ENCODE measurements around the gene EPM2A. TPM values are rescaled to one million over a fixed set of nuclear protein-coding genes. Genes with fewer than 3 reads are reported as not detected.

EPM2A gene
- total RNA-seq, 1 experiment from 2014 or later = 5.7 TPM

DNA sequence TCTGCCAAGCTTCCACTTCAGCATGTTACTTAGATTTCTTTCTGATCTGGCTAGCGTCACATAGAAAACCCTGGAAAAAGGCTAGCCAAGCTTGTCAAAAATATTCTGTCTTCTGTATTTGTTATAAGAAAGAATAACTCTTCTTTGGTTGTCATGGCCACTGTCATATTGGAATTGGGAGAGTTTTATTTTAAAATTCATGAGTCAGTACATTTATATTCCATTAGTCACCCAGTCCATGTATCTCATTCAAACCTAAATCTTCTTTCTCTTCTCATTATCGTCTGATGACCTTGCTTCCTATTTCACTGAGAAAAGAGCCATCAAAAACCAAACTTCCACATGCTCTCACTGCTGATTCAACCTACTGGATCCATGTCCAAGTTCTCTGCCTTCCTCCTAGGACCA is 65.7 kb downstream of the EPM2A start:
- Histone ChIP-seq H3K36me3 (ENCODE audit: control insufficient read depth, insufficient read depth, low read length) (no peaks in the 10 kb centered on the region), H3K4me3 (ENCODE audit: low read depth in 2 of 2, low read length in 2 of 2) (no peak overlapping the region), H3K4me1 (ENCODE audit: control insufficient read depth, insufficient read depth, low read length) (no peaks in the 10 kb centered on the region), H3K9me3 (ENCODE audit: control insufficient read depth, insufficient read depth, low read depth, low read length) (no peaks in the 10 kb centered on the region), H3K27me3 (ENCODE audit: control insufficient read depth, insufficient read depth, low read length) (no peaks in the 10 kb centered on the region), H3K27ac (ENCODE audit: low read length) (no peak overlapping the region)
- POLR2A ChIA-PET = no interaction called here
- intact Hi-C loops (cut with micrococcal nuclease; ENCODE audit: unreplicated experiment) = no loop called here
- ATAC-seq (no peak), DNase-seq (ENCODE audit: low read depth, low spot score) (no peak)
- CTCF ChIA-PET = no interaction called here
- BruUV-seq (replicated peaks) = no TSS peak
- TF ChIP-seq, protein P1, sequence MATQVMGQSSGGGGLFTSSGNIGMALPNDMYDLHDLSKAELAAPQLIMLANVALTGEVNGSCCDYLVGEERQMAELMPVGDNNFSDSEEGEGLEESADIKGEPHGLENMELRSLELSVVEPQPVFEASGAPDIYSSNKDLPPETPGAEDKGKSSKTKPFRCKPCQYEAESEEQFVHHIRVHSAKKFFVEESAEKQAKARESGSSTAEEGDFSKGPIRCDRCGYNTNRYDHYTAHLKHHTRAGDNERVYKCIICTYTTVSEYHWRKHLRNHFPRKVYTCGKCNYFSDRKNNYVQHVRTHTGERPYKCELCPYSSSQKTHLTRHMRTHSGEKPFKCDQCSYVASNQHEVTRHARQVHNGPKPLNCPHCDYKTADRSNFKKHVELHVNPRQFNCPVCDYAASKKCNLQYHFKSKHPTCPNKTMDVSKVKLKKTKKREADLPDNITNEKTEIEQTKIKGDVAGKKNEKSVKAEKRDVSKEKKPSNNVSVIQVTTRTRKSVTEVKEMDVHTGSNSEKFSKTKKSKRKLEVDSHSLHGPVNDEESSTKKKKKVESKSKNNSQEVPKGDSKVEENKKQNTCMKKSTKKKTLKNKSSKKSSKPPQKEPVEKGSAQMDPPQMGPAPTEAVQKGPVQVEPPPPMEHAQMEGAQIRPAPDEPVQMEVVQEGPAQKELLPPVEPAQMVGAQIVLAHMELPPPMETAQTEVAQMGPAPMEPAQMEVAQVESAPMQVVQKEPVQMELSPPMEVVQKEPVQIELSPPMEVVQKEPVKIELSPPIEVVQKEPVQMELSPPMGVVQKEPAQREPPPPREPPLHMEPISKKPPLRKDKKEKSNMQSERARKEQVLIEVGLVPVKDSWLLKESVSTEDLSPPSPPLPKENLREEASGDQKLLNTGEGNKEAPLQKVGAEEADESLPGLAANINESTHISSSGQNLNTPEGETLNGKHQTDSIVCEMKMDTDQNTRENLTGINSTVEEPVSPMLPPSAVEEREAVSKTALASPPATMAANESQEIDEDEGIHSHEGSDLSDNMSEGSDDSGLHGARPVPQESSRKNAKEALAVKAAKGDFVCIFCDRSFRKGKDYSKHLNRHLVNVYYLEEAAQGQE (IDR thresholded peaks at IDR 0.05; ENCODE audit: insufficient read depth in 1 of 2, low read depth in 2 of 2, low read length in 1 of 2) = no peak
- in situ Hi-C loops (cut with HindIII; ENCODE audit: low pct_unique_long_range_greater_than_20kb, low sequenced_read_pairs) = no loop called here

DNA sequence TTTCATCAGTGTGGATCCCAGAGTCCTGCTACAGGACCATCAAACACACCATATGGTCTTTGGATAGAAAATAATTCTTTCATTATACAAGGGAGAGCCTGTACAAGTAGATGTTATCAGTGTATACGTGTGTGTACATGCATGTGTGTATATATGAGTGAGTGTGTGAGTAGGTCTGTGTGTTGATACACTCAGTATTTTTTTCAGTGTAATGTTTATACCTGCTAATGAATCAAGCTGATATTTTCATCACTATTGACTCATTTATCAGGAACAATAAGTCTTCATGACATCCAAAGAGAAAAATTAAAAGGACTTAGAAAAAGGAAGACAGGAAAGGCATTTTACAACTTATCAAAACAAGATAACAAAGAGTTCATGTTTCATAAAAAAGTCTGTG is 66.5 kb downstream of the EPM2A start:
- POLR2A ChIA-PET = no interaction called here
- no peak overlapping the region for H3K27ac ChIP-seq (ENCODE audit: low read length)
- H3K27me3 ChIP-seq (ENCODE audit: control insufficient read depth, insufficient read depth, low read length) = no peaks in the 10 kb centered on the region
- no peak overlapping the region for H3K4me3 ChIP-seq (ENCODE audit: low read depth in 2 of 2, low read length in 2 of 2)
- ATAC-seq = no peak
- in situ Hi-C loops (cut with HindIII; ENCODE audit: low pct_unique_long_range_greater_than_20kb, low sequenced_read_pairs) (no loop called here), intact Hi-C loops (cut with micrococcal nuclease; ENCODE audit: unreplicated experiment) (no loop called here)
- DNase-seq (ENCODE audit: low read depth, low spot score) = no peak
- BruUV-seq (replicated peaks) = no TSS peak
- no peaks in the 10 kb centered on the region for H3K9me3 ChIP-seq (ENCODE audit: control insufficient read depth, insufficient read depth, low read depth, low read length)
- no peaks in the 10 kb centered on the region for H3K36me3 ChIP-seq (ENCODE audit: control insufficient read depth, insufficient read depth, low read length)
- no peak for TF ChIP-seq TCF7L2 (IDR thresholded peaks at IDR 0.05; ENCODE audit: low read depth, low read length)
- TF ChIP-seq, protein P1 (IDR thresholded peaks at IDR 0.05; ENCODE audit: insufficient read depth in 1 of 2, low read depth in 2 of 2, low read length in 1 of 2) = no peak
- TF ChIP-seq, protein P2, sequence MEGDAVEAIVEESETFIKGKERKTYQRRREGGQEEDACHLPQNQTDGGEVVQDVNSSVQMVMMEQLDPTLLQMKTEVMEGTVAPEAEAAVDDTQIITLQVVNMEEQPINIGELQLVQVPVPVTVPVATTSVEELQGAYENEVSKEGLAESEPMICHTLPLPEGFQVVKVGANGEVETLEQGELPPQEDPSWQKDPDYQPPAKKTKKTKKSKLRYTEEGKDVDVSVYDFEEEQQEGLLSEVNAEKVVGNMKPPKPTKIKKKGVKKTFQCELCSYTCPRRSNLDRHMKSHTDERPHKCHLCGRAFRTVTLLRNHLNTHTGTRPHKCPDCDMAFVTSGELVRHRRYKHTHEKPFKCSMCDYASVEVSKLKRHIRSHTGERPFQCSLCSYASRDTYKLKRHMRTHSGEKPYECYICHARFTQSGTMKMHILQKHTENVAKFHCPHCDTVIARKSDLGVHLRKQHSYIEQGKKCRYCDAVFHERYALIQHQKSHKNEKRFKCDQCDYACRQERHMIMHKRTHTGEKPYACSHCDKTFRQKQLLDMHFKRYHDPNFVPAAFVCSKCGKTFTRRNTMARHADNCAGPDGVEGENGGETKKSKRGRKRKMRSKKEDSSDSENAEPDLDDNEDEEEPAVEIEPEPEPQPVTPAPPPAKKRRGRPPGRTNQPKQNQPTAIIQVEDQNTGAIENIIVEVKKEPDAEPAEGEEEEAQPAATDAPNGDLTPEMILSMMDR (IDR thresholded peaks at IDR 0.05) = no peak
- TF ChIP-seq SIN3A (IDR thresholded peaks at IDR 0.05; ENCODE audit: borderline replicate concordance, insufficient read depth, low read depth, low read length) = no peak
- no peak for TF ChIP-seq POLR2AphosphoS5 (IDR thresholded peaks at IDR 0.05; ENCODE audit: low read depth, low read length)
- CTCF ChIA-PET = no interaction called here
- H3K4me1 ChIP-seq (ENCODE audit: control insufficient read depth, insufficient read depth, low read length) = no peaks in the 10 kb centered on the region
